Aortic smooth muscle cell (primary cell): Measurements from ENCODE around the gene WWOX. TPM values are rescaled to one million over a fixed set of nuclear protein-coding genes. Genes with fewer than 3 reads are reported as not detected.

Source experiments
- total RNA-seq: library from RNA; depleted of rRNA; stranded (reverse); fragments of >200 nt; gene quantifications from 2 replicates; pipeline ENCODE4 v1.2.3, GENCODE V29; 2014

Gene WWOX
- 24.6 TPM in 2 replicates for total RNA-seq

GRCh38 chr16:78099271-78100111 lies at the start of gene WWOX:
TSS of gene WWOX (plus strand) at chr16:78099654.

Other genes starting within 250 kb of the WWOX start
- gene CLEC3A, start 77.1 kb upstream of the WWOX start, total RNA-seq = not detected in 2 replicates